Fibroblast of skin of left quadriceps (primary cell): ENCODE data around the gene ARHGAP25.

Experiments used
- DNase-seq, 2 experiments: peaks; one replicate each; pipeline ENCODE4 v3.0.0-alpha.2; 2013; ENCODE audit warnings: low read depth in 2 of 2

ARHGAP25 gene

GRCh38 chr2:68734688-68735525 is at the start of gene ARHGAP25:
TSS of gene ARHGAP25 (plus strand) at chr2:68734811. CDS start at chr2:68735200, 389 bp downstream.
- DNase-seq: no peak

GRCh38 chr2:68686178-68686577 is 48.4 kb upstream of the ARHGAP25 start:
- DNase-seq: no peak

- DNase-seq: no peak
Measured at GRCh38 chr2:68687018-68687417, 47.6 kb upstream of the ARHGAP25 start.

- no peak for DNase-seq
Measured at GRCh38 chr2:68689553-68690537, 44.8 kb upstream of the ARHGAP25 start.

GRCh38 chr2:68690851-68691250 is 43.8 kb upstream of the ARHGAP25 start:
- DNase-seq: no peak

- no peak for DNase-seq
Measured at GRCh38 chr2:68692511-68692910, 42.1 kb upstream of the ARHGAP25 start.

- DNase-seq: no peak
Measured at GRCh38 chr2:68693951-68694350, 40.7 kb upstream of the ARHGAP25 start.

GRCh38 chr2:68695971-68696370 is 38.6 kb upstream of the ARHGAP25 start:
- DNase-seq: no peak

- no peak for DNase-seq
Measured at GRCh38 chr2:68696554-68696953, 38.1 kb upstream of the ARHGAP25 start.

GRCh38 chr2:68698567-68699377 is 35.8 kb upstream of the ARHGAP25 start:
- no peak for DNase-seq

- no peak for DNase-seq
Measured at GRCh38 chr2:68700560-68700959, 34.1 kb upstream of the ARHGAP25 start.

- DNase-seq: no peak
Measured at GRCh38 chr2:68706637-68707036, 28.0 kb upstream of the ARHGAP25 start.

- no peak for DNase-seq
Measured at GRCh38 chr2:68708629-68709028, 26.0 kb upstream of the ARHGAP25 start.

GRCh38 chr2:68709421-68709911 is 25.1 kb upstream of the ARHGAP25 start:
- peak in 1 of 2 experiments; percentile 20 for DNase-seq

GRCh38 chr2:68710336-68710735 is 24.3 kb upstream of the ARHGAP25 start:
- DNase-seq: no peak

- DNase-seq: no peak
Measured at GRCh38 chr2:68710756-68711155, 23.9 kb upstream of the ARHGAP25 start.

- DNase-seq: no peak
Measured at GRCh38 chr2:68714866-68715265, 19.7 kb upstream of the ARHGAP25 start.

- peak in 1 of 2 experiments; percentile 10 for DNase-seq
Measured at GRCh38 chr2:68715353-68716041, 19.1 kb upstream of the ARHGAP25 start.

- DNase-seq: no peak
Measured at GRCh38 chr2:68716604-68717304, 17.9 kb upstream of the ARHGAP25 start.

GRCh38 chr2:68717305-68717661 is 17.3 kb upstream of the ARHGAP25 start:
- no peak for DNase-seq
